Stimulated activated CD8-positive, alpha-beta memory T cell treated with anti-CD3 and anti-CD28 coated beads, Interleukin-4, amount 100 ng/mL, for 48 hours (primary cell): Measurements from ENCODE around the gene LYG1.
A peak's percentile ranks its signal among the peaks of the same experiment; 100 is the strongest.
"Not testable (repeated sequence)": the region's sequence is repeated elsewhere in the genome, so short reads cannot be mapped to it uniquely, and the experiment has no call there.

Experiments
- DNase-seq: peaks from one replicate; pipeline ENCODE4 v3.0.0-alpha.2; 2020

LYG1 gene

DNA sequence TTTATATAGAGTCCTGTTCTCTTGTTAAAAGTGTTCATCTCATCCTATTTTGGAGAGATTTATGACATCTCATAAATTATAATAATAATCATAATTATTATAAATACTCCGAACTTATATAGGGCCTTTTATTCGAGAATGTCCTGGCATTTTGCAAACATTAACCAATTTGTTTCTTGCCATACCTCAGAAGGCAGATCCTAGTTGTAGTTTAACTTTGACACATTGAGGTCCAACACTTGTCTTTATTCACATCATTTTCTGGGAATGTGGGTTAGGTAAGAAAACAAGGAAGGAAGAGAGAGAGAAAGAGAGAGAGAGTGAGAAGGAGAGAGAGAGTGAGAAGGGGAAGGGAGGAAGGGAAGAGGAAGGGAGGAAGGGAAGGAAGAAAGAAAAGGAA, at the start of gene LYG1:
Gene LYG1, minus strand, starts transcription at position 101 of the 400 bp plus-strand sequence. CDS start 5,527 bp downstream, outside the sequence.
- not testable (repeated sequence) for DNase-seq

DNA sequence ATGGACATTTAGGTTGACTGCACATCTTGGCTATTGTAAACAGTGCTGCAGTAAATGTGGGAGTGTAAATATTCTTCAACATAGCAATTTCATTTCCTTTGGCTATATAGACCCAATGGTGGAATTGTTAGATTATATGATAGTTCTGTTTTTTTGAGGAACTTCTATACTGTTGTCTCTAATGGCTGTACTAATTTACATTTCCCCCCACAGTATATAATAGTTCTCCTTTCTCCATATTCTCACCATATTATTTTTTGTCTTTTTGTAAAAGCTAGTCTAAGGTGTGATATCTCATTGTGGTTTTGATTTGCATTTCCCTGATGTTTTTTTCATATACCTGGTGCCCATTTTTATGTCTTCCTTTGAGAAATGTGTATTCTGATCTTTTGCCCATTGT, 49.2 kb upstream of the LYG1 start:
- no peak for DNase-seq

DNA sequence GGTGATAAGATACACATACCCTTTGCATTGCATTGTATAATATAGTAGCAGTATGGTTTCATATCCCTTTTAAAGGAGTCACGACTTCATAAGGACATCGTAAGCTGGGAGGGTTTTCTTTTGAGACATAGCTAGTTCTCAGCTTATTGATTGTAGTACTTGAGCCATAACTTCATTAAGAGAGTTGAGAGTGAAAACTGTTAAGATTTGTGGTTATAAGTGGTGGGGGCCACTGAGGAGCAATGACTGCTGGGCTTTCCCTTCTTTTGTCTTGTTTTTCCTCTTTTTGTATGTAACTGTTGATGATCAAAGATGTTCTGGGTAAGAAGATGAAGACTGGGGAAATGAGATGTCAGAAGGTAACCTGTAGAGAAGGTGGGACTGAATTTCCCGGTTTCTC, 47.2 kb upstream of the LYG1 start:
- no peak for DNase-seq

DNA sequence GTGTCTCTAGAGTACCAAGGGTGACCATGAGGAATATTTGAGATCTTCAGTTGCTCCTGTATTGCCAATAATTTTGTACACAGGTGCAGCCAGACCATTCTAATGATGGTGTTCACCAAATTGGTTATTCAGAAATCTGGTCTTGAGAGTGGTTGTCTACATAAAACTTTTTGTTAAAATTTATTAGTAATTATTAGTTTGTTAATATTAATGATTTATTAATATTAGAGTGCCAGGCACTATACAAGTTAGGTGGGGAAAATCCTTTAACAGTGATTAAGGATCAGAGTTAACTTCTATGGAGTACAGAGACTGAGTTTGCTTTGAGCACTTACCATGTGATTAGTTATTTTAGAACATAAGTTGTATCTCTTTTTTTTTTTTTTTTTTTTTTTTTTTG, 45.2 kb upstream of the LYG1 start:
- no peak for DNase-seq

DNA sequence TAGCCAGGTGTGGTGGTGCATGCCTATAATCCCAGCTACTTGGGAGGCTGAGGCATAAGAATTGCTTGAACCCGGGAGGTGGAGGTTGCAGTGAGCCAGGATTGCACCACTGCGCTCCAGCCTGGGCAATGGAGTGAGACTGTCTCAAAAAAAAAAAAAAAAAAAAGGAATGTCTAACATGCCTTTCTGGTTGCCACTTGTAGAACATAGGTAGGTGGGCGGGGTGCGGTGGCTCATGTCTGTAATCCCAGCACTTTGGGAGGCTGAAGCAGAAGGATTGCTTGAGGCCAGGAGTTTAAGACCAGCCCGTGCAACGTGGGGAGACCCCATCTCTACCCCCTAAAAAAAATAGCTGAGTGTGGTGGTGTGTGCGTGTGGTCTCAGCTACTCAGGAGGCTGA, 44.4 kb upstream of the LYG1 start:
- not testable (repeated sequence) for DNase-seq

DNA sequence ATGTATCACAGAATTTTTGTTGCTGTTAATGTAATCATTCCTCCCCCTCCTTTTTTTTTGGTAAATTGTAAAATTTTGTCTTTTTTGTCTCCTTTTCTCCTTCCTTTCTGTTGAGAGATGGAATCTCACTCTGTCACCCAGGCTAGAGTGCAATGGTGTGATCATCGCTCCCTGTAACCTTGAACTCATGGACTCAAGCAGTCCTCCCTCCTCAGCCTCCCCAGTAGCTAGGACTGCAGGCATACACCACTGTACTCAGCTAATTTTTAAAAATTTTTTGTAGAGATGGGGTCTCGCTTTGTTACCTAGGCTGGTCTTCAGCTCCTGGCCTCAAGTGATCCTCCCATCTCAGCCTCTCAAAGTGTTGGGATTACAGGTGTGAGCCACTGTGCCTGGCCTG, 41.5 kb upstream of the LYG1 start:
- no peak for DNase-seq

- DNase-seq: no peak
These were observed 39.8 kb upstream of the LYG1 start for GRCh38 chr2:99340669-99341236.

- DNase-seq: no peak
These were observed 37.1 kb upstream of the LYG1 start for GRCh38 chr2:99338029-99338585.

DNA sequence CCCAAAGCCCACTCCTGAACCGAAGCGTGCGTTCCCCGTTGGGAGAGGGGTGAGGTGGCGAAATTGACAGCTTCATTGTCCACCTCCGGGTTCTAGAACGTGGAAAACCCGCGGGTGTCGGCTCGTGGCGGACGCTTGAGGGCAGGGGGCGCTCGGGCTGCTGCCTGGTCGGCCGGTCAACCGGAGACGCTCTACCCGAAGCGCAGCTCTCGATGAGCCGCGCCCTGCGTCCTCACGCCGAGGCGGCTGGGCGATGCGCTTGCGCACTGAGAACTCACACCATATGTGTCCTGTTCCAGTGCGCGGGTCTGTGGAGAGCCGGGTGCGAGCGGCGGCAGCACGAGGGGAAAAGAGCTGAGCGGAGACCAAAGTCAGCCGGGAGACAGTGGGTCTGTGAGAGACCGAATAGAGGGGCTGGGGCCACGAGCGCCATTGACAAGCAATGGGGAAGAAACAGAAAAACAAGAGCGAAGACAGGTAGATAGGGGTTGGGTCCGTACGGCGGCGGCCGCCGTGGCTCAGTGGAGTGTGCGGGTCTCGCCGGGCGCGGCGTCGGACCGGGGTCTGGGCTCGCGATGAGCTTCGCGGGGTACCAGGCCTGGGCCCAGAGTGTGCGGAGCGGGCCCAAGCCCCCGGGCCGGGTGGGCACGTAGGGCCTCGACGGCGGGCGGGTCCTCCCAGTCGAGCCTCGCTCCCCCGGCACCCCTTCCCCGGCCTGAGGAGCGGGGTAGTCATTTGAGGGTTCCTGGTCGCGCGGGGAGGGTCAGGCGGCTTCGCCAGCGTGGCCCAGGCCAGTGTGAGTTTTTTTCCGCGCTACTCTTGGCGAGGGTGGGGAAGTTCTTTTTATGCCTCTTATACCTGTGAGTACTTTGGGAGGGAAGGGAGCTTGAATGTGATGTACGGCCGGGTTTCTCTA, 36.4 kb upstream of the LYG1 start, which contains the start of gene EIF5B:
Gene EIF5B, plus strand, starts transcription at position 277 of the 916 bp plus-strand sequence. Its CDS starts 166 bp downstream, at position 443.
- DNase-seq: peak; percentile 94

DNA sequence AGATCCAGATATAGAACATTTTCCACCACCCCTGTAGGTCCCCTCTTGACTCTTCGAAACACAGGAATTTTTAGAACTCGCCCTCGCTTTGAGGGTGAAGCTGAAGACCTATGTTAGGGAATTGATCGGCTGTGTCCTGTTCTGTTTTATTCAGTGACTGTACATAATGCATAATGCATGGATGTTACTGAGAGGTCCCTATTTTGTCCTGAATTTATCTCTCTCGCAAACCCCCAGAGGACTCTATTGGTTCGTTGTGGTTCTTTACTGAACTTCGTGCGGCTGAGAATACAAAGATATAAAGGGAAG, 35.8 kb upstream of the LYG1 start:
- DNase-seq: peak; percentile 30

DNA sequence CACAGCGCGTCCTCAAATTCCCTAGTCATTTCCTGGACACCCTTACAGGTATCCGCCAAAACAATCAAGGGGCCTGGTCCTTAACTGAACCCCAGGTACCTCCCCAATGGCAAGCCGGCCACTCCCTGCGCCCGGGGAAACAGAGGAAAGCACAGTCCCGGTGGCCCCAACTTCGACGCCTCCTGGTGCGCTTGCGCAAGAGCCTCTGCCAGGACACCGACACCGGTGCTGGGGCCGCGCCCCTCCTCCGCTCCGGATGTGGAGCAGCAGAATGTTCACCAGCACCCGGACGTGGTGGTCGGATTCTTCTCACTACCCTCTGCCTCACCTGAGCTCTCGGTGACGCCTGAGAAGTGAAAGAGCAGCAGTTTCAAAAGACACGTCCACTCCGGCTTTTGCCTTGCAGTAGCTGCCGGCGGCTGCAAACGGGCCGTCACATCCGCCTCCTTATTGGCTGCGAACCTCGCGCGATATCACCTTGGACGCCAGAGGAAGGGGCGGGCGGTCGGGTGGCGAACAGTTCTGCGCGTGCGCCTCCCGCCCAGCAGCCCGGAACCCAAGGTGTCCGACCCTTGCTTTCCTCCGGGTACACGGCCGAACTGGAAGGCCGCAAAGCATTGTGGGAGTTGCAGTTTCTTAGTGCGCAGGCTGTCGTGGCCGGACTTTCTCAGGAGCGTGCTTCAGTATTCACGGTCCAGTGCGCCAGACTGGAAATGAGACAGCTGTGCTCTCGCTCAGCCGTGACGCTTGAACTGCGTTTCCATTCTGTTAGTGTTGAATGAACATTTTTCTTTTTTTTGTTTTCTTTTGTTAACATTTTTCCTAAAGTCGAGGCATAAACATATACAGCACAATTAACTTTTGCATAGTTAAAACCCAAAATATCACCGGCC, 35.2 kb upstream of the LYG1 start, which contains the start of gene TXNDC9:
Gene TXNDC9, minus strand, starts transcription at position 423 of the 893 bp plus-strand sequence. CDS start 3,123 bp downstream, outside the sequence.
- DNase-seq: peak; percentile 97

- no peak for DNase-seq
These were observed 24.4 kb upstream of the LYG1 start for GRCh38 chr2:99325384-99325783.

DNA sequence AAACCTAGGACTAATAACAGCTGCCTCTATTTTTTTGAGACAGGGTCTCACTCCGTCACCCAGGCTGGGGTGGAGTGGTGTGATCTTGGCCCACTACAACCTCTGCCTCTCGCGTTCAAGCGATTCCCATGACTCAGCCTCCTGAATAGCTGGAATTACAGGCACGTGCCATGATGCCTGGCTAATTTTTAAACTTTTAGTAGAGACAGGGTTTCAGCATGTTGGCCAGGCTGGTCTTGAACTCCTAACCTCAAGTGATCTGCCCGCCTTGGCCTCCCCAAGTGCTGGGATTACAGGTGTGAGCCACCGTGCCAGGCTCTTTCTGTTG, 16.8 kb upstream of the LYG1 start:
- not testable (repeated sequence) for DNase-seq

DNA sequence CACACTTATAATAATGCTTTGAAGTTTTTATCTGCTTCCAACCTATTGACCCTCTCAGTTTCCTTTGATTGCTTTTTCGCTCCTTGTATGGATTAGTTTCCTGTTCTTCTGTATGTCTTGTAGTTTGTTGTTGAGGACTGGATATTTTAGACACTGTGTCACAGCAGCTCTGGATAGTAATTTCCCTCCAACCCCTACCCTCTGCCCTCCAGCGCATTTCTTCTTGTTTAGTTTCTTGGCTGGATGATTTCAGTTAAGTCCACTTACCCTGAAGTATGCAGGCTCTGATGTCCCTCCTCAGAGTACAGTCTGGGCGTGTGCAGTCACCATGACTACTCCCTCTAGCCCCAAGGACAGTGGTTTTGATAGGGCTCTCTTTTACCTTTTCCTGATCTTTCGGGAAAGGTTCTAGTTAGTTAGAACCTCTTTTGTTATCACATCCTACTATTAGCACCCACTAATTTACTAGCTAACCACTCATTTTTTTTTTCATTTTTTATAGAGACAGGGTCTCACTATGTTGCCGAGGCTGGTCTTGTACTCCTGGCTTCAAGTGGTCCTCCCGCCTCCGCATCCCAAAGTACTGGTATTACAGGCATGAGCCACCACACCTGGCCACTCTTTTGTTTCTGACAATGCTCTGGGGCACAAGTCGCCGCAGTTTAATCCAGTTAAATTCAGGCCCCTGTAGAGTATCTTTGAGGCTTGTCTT, 16.3 kb upstream of the LYG1 start:
- no peak for DNase-seq

- DNase-seq: no peak
These were observed 1.4 kb downstream of the LYG1 start for GRCh38 chr2:99299580-99299979.

DNA sequence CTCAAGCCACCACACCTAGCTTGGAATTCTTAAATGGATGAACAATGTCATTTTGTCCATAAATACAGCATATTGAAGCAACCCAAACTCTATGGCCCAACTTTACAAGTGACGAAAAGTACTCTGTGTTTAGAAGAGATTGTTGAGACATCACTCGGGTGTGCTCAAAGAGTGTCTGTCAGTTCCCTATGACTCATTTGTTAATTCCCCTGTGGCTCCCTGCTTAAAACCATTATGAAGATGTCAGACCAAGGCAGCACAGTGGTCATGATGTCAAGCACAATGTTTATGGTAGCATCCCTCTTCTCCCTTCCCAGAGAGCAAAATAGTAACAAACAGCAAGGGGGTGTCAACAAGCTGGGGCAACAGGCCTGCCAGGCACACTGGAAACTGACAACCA, 3.0 kb downstream of the LYG1 start:
- DNase-seq: no peak

GRCh38 chr2:99285526-99285925, 15.5 kb downstream of the LYG1 start:
- DNase-seq: no peak

DNA sequence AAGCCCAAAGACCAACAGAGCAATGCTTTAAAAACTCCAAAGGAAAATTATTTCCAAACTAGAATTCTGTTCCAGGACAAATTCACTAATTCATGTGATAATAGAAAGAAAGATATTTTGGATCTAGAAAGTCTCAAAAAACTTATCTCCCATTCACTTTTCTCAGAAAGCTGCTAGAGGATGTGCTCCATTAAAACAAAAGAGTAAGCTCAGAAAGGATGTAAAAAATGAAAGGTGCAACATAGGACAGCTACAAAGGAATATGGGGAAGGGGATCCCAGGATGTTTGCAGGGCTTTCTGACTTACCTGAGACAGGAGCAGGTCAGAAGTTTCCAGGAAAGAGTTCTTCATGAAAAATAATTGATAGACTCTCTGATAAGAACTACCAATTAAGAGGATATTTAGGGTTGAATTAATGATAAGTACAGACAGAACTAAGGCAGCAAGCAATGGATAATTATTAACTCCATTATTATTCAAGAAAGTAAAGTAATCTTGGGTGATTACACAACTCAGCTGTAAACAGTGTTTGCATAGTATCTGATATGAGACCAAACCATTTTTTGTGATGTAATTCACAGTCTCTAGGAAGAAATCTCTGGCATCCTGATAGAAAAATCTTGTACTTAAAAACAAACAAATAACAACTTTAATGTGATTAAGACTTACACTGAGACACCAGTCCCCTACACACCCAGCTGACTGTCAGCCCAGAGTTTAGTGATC, 20.9 kb downstream of the LYG1 start:
- no peak for DNase-seq

GRCh38 chr2:99278793-99279291, 22.2 kb downstream of the LYG1 start:
- DNase-seq: no peak

DNA sequence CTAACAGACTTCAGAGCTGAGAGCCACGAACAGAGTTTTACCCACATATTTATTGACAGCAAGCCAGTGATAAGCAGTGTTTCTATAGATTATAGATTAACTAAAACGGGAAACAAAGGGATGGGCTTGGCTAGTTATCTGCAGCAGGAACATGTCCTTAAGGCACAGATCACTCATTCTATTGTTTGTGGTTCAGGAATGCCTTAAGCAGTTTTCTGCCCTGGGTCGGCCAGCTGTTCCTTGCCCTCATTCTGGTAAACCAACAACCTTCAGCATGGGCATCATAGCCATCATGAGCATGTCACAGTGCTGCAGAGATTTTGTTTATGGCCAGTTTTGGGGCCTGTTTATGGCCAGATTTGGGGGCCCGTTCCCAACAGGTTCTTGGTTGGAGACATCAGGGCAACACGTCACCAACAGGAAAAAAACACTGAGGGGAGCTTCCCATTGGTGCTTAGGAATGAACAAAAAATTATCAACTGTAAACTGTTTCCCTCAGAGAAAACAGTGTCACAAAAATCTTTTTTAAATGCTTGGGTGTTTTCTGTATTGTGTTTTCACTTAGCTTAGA, 22.7 kb downstream of the LYG1 start:
- not testable (repeated sequence) for DNase-seq

GRCh38 chr2:99275882-99276281, 25.1 kb downstream of the LYG1 start:
- no peak for DNase-seq
